AG04450 (cell line): Measurements from ENCODE around the gene VAT1L. TPM values are rescaled to one million over a fixed set of nuclear protein-coding genes. Genes with fewer than 3 reads are reported as not detected.

Experiments used
- CTCF ChIA-PET: fragments of 300-600, 350-600 bp; formaldehyde crosslinking; extraction: SDS; loops from one replicate; lab custom pipeline; 2022; ENCODE audit warnings: antibody characterized with exemption, inconsistent platforms; lab: Charles Lee
- POLR2A ChIA-PET: fragments of 350-600 bp; formaldehyde crosslinking; extraction: SDS; loops from one replicate; lab custom pipeline; 2021; ENCODE audit warnings: antibody characterized with exemption, inconsistent platforms; lab: Yijun Ruan, JAX
- DNase-seq: peaks from one replicate; pipeline ENCODE4 v3.0.0-alpha.2; 2011; ENCODE audit warnings: low read depth, low spot score
- H3K27ac ChIP-seq: one replicate; pipeline ENCODE4 v1.5.1; 2012; ENCODE audit warnings: low read depth, low read length, control low read depth
- H3K27me3 ChIP-seq: one replicate; pipeline ENCODE4 v1.6.0; 2012; ENCODE audit warnings: low read length; ENCODE audit not compliant: control insufficient read depth, insufficient read depth
- H3K4me3 ChIP-seq: 2 replicates; pipeline ENCODE4 v1.5.1; 2011; ENCODE audit warnings: mild to moderate bottlenecking, low read depth, low read length, control low read depth
- H3K9me3 ChIP-seq: 2 replicates; pipeline ENCODE4 v1.5.1; 2012; ENCODE audit warnings: low read length; ENCODE audit not compliant: control insufficient read depth, insufficient read depth
- CTCF ChIP-seq: IDR thresholded peaks from 2 replicates; pipeline ENCODE4 v1.5.1; 2011; ENCODE audit warnings: low read depth, low read length, control low read depth, inconsistent platforms
- polyA plus RNA-seq: library from polyadenylated mRNA; depleted of rRNA; stranded (reverse); fragments of >200 nt; gene quantifications from 2 replicates; pipeline ENCODE4 v1.2.3, GENCODE V29; 2011

The VAT1L gene
- polyA plus RNA-seq, 1 experiment: 128 TPM

GRCh38 chr16:77920984-77921383 lies 132.6 kb downstream of the VAT1L start:
- CTCF ChIA-PET: no interaction called here
- no peak overlapping the region for H3K27ac ChIP-seq
- POLR2A ChIA-PET: no interaction called here
- no peaks in the 10 kb centered on the region for H3K9me3 ChIP-seq
- no peak overlapping the region for H3K4me3 ChIP-seq
- no peak for TF ChIP-seq CTCF
- no peak for DNase-seq
- H3K27me3 ChIP-seq: no peaks in the 10 kb centered on the region

- no peaks in the 10 kb centered on the region for H3K27me3 ChIP-seq
- POLR2A ChIA-PET: no interaction called here
- no peaks in the 10 kb centered on the region for H3K9me3 ChIP-seq
- TF ChIP-seq CTCF: no peak
- CTCF ChIA-PET: interaction anchor here (1.1 kb wide), 1 partner anchor 246 kb away, joined by 3 read pairs; no protein-coding TSS in a partner anchor
- H3K27ac ChIP-seq: no peak overlapping the region
- no peak overlapping the region for H3K4me3 ChIP-seq
- no peak for DNase-seq
Observed at GRCh38 chr16:77922228-77922754, 133.9 kb downstream of the VAT1L start.

GRCh38 chr16:77925531-77925930 lies 137.2 kb downstream of the VAT1L start:
- ChIA-PET POLR2A (no interaction called here), CTCF (no interaction called here)
- Histone ChIP-seq H3K27ac (no peak overlapping the region), H3K27me3 (no peaks in the 10 kb centered on the region), H3K9me3 (no peaks in the 10 kb centered on the region), H3K4me3 (no peak overlapping the region)
- no peak for TF ChIP-seq CTCF
- no peak for DNase-seq

- H3K9me3 ChIP-seq: no peaks in the 10 kb centered on the region
- ChIA-PET CTCF (interaction anchor here (1.7 kb wide), 1 partner anchor 75 kb away, joined by 3 read pairs; no protein-coding TSS in a partner anchor), POLR2A (no interaction called here)
- no peak for DNase-seq
- no peak for TF ChIP-seq CTCF
- no peaks in the 10 kb centered on the region for H3K27me3 ChIP-seq
- no peak overlapping the region for H3K4me3 ChIP-seq
- H3K27ac ChIP-seq: no peak overlapping the region
Observed at GRCh38 chr16:77928096-77928495, 139.7 kb downstream of the VAT1L start.

- DNase-seq: no peak
- ChIA-PET CTCF (no interaction called here), POLR2A (no interaction called here)
- Histone ChIP-seq H3K27me3 (no peaks in the 10 kb centered on the region), H3K4me3 (no peak overlapping the region), H3K27ac (no peak overlapping the region), H3K9me3 (no peaks in the 10 kb centered on the region)
- no peak for TF ChIP-seq CTCF
Observed at GRCh38 chr16:77929004-77929403, 140.6 kb downstream of the VAT1L start.
